ENCODE data around the gene LEF1.

LEF1 gene

GRCh38 chr4:108109111-108109510 lies 59.6 kb downstream of the LEF1 start:
- no peak for DNase-seq

- peak in 1 of 2 donors; percentile 41 for DNase-seq
Measured at GRCh38 chr4:108107729-108108382, 60.9 kb downstream of the LEF1 start.

- DNase-seq = peak in 1 of 2 donors; percentile 22
Measured at GRCh38 chr4:108107101-108107500, 61.6 kb downstream of the LEF1 start.

- DNase-seq = no peak
Measured at GRCh38 chr4:108106186-108106585, 62.5 kb downstream of the LEF1 start.

- no peak for DNase-seq
Measured at GRCh38 chr4:108103099-108103862, 65.5 kb downstream of the LEF1 start.

GRCh38 chr4:108100827-108101226 lies 67.9 kb downstream of the LEF1 start:
- no peak for DNase-seq

- no peak for DNase-seq
Measured at GRCh38 chr4:108099838-108100237, 68.9 kb downstream of the LEF1 start.

- DNase-seq = no peak
Measured at GRCh38 chr4:108097990-108098553, 70.7 kb downstream of the LEF1 start.

- DNase-seq = no peak
Measured at GRCh38 chr4:108094923-108095482, 73.7 kb downstream of the LEF1 start.

- no peak for DNase-seq
Measured at GRCh38 chr4:108094131-108094530, 74.6 kb downstream of the LEF1 start.

- DNase-seq = no peak
Measured at GRCh38 chr4:108092288-108092687, 76.4 kb downstream of the LEF1 start.

GRCh38 chr4:108087293-108087967 lies 81.3 kb downstream of the LEF1 start:
- no peak for DNase-seq

GRCh38 chr4:108081256-108081655 lies 87.5 kb downstream of the LEF1 start:
- no peak for DNase-seq

- DNase-seq = peak; percentile 41 to 61
Measured at GRCh38 chr4:108080747-108081146, 88.0 kb downstream of the LEF1 start.

- DNase-seq = no peak
Measured at GRCh38 chr4:108078024-108078733, 90.6 kb downstream of the LEF1 start.

GRCh38 chr4:108072300-108072699 lies 96.4 kb downstream of the LEF1 start:
- DNase-seq = peak; percentile 70 to 76

GRCh38 chr4:108070775-108071174 lies 98.0 kb downstream of the LEF1 start:
- DNase-seq = no peak

GRCh38 chr4:108068442-108068841 lies 100.3 kb downstream of the LEF1 start:
- DNase-seq = no peak

GRCh38 chr4:108060686-108061321 lies 107.9 kb downstream of the LEF1 start:
- DNase-seq = no peak

- DNase-seq = no peak
Measured at GRCh38 chr4:108060164-108060563, 108.6 kb downstream of the LEF1 start.

- DNase-seq = no peak
Measured at GRCh38 chr4:108058685-108059440, 109.9 kb downstream of the LEF1 start.

Measured in CD4-positive, alpha-beta T cell treated with Interleukin-1 beta for 1 hour (primary cell).